GM18858 (cell line): ENCODE results near the gene COL4A1.

Source experiments
- ATAC-seq: cut with Tn5 transposase; IDR thresholded peaks from one replicate; pipeline ENCODE4 v1.9.1; 2021; ENCODE audit not compliant: unreplicated experiment

Gene COL4A1

GRCh38 chr13:110297766-110298504 is 9.0 kb downstream of the COL4A1 start:
- ATAC-seq: no peak

DNA sequence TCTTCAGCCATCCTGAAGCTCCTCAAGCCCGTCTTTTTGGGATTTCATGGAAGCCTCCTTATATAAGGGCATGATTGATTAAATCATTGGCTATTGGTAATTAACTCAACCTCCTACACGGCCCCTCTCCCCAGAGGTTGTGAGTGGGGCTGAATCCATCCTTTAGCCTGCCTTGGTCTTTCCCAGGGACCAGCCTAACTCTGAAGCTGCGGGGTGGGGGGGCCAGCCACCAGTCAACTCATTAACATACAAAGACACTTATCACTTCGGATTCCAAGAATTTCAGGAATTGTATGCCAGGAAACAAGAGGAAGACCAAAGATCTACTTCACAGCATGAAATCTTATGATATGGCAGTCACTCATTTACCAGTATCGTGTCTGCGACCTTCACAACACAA is 9.9 kb downstream of the COL4A1 start:
- ATAC-seq: no peak

DNA sequence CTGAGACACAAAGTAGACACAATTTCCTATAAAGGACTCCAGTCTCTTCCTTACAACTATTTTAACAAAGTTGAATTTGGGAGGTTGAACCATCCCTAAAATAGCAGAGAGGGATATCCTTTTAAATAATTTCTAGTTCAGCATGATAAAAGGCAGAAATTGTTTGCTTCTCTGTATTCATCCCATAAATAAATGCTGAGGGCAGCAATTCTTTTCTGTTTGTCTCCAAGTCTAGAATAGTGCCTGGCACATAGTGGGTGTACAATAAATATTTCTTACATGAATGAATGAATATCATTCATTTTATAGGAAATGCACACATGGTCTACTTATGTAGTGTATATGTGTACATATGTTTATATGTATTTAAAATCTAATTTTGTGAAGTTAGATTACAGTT is 12.3 kb downstream of the COL4A1 start:
- no peak for ATAC-seq

GRCh38 chr13:110294146-110294545 is 12.8 kb downstream of the COL4A1 start:
- ATAC-seq: no peak

DNA sequence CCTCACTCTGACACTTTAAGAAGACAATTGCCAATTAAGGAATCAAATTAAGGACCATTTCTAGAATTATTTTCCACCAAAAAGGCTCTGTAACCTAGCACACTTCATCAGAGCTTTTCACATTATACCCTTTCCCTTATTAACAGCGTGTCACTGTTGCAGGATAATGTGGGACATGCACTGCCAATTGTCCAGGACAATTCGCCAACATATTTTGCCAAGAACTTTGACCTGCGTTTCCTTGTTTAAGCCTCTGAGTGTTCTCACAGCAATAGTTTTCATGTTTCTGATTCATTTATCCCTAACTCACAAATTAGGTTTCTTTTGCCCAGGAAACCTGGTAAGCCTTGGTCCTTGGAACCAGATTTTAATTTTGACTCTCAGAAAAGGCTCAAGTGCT is 13.3 kb downstream of the COL4A1 start:
- no peak for ATAC-seq

- ATAC-seq: no peak
These were observed 13.9 kb downstream of the COL4A1 start for GRCh38 chr13:110293037-110293436.

DNA sequence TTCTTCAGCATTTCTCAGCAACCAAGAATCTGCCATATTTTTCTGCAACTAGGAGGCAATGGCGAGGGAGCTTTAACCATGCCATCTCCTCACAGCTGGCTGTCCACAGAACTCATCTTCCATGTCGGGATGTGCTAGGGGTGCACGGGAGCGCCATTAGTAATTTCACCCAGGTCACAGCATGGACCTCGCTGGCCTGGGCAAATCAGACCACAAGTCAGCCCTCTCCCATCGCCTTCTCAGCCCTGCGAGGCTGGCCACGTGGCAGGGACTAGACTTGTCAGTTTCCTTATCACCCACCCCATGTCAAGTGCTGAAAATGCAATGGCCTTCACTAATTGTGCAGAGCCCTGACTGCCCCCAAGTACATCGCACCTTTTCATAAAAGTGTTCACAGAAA is 15.7 kb downstream of the COL4A1 start:
- ATAC-seq: no peak

DNA sequence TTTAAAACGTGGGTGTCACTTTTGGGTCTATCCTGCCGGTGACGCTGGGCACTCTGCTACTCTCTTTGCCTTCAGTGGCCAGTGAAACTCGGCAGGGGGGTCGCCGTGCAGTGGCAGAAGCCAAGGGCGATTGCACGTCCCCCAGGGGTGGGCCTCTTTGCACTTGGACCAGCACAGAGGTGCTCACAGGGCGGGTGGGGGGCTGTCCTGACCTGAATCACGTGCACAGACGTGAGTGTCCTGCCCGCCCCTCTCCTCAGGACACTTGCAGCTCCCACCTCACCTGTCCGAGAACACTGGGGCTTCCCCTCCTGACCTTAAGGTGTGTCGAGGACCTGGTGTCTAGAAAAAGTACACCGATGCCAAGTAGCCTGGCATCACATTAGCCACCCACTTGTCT is 16.1 kb downstream of the COL4A1 start:
- ATAC-seq: no peak

DNA sequence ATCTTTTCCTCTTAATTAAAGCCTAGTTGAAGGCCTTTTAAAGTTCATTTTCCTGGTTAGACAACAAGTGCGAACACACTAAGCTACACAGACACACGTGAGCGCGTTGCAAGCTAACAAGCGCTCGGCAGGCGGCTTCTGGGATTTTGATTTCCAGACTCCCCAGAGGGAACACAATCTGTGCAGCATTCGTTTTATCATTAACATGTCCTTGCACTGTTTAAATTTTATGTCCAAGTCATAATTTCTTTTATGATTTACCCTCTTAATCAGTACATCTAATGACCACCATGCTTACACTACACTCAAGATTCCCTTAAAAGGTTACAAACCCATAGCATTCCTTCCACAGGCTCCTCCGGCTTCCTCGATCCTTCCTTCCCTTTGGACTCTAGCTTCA is 16.8 kb downstream of the COL4A1 start:
- ATAC-seq: no peak

GRCh38 chr13:110289661-110290060 is 17.3 kb downstream of the COL4A1 start:
- ATAC-seq: no peak

- no peak for ATAC-seq
These were observed 17.8 kb downstream of the COL4A1 start for GRCh38 chr13:110289174-110289573.

GRCh38 chr13:110286833-110287819 is 19.8 kb downstream of the COL4A1 start:
- ATAC-seq: no peak

- no peak for ATAC-seq
These were observed 20.7 kb downstream of the COL4A1 start for GRCh38 chr13:110285991-110286832.

- ATAC-seq: no peak
These were observed 22.0 kb downstream of the COL4A1 start for GRCh38 chr13:110284779-110285484.

DNA sequence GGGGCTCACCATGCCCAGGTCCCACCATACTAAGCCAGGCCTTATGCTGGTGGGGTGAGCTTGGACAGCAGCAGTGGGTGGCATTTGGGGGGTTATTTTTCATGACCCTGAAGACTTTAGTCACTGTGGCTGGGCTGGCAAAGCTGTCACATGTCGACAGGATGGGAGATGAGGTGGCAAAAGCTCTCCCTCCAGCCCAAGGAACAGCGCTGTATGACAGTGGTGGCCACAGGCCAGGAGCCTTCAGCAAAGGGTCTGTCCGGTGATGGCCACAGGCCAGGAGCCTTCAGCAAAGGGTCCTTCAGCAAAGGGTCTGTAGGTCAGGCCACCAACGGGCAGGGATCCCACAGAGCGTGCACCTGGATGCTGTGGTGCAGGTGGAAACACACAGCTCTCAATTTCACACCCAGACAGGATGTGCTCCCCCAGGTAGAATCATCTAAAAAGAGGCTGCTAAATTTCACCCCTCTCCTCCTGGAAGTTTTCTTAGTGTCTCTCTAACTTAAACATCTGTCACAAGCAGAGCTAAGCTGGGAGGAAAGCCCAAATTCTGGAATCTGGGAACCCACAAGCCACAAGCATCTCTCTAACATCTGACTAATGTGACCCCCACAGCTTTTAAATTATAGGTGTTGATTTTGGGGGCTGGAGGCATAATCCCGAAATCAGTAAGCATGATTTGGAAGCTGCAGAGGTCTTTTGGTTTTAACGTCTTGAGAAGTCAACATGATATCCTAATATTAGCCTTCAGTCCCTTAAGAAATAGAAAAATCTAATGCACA is 23.0 kb downstream of the COL4A1 start:
- ATAC-seq: no peak

GRCh38 chr13:110282316-110282841 is 24.6 kb downstream of the COL4A1 start:
- ATAC-seq: no peak

DNA sequence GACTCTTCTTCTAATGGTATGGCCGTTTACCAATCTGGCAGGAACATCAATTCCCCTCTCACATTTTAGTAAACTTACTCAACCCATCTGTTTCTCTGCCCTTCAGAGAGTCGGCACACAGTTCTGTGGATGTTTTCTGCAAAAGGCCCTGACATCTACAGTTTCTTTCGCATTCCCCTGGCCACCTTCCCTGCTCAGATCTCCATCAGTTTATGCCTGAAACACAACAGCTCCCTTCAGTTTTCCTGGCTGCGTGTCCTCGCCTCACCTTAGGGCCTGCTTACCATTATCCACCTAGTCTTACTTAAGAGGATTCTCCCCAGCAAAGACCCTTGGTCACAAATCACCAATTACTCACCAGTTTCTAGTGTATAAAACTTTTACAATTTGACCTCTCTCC is 25.2 kb downstream of the COL4A1 start:
- ATAC-seq: no peak

DNA sequence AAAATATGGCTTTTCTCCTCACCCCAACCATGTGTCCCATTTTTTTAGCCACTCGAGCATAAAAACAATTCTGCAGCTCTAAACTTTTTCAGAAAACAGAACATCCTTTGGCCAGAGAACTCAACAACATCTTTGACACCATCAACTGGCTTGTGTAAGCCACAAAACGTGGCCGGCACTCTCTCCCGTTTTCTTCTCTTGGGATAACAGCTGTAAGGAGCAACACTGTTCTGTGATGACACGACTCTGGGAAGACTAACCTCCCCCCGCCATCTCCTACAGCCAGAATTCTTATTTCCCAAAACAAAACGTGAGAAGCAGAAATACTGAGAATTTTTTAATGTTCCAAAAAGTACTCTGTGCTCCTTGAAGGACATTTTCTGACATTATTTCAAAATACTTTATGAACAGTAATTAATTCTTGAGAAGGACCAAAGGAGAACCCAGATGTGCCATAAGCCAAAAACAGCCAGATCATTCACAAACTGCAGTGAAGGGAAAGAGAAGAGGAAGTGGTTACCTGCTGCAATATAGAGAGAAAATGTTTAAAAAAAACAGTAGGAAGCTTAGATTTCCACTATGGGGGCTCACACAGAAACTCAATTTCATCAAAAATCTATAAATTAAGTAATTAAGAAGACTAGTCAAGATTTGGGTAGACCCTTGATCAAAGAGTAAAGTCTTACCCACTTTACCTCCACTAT is 25.8 kb downstream of the COL4A1 start:
- no peak for ATAC-seq

DNA sequence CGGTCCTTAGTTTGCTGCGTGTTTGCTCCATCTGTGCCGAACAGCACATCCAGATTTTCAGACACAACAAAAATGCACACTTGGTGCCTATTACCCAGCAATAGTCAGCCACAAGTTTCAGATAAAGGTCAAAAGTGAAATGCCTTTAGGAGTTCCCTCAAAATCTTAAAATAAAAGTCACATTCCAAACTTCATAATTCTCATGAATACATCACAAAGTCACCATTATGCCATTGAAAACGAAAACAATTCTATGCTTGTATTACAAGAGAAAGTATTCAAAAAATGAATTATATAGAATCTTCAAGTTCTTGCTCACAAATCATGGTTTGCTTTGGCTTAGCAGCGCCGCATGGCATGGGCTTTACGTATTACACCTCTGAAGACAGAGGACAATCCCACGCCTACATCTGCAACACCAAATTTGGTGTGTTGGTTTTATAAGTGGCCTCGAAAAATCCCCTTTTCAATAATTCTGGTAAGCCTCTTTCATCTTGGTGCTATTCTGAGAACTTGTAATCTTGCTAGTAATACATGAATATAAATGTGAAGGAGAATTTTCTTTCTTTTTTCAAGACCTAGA is 26.6 kb downstream of the COL4A1 start:
- no peak for ATAC-seq
